Activated CD8-positive, alpha-beta memory T cell treated with anti-CD3 and anti-CD28 coated beads for 48 hours (primary cell): ENCODE measurements around the gene NRXN3.

Source experiments
- DNase-seq, 3 experiments: peaks; one replicate each; pipeline ENCODE4 v3.0.0-alpha.2; 2020; ENCODE audit warnings: low read depth in 2 of 3, low spot score in 2 of 3

Gene NRXN3

DNA sequence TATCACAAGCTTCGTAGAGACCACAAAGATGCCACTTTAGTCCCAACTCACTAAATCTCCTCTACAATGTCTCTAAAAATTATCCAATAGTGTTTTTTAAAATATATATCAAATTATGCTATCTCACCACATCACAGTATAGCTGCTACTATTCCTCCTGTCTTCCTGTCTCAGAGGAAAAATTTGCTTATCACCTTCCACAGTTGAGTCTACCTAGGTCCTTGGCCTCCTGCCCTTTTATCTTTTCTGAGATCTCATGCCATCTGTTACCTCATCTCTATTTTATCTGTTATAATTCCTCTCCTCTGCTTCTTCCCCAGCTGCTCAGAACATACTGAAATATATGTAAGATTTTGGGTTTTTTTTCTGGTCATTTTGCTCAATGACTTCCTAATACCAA lies 1473.0 kb downstream of the NRXN3 start:
- no peak for DNase-seq

DNA sequence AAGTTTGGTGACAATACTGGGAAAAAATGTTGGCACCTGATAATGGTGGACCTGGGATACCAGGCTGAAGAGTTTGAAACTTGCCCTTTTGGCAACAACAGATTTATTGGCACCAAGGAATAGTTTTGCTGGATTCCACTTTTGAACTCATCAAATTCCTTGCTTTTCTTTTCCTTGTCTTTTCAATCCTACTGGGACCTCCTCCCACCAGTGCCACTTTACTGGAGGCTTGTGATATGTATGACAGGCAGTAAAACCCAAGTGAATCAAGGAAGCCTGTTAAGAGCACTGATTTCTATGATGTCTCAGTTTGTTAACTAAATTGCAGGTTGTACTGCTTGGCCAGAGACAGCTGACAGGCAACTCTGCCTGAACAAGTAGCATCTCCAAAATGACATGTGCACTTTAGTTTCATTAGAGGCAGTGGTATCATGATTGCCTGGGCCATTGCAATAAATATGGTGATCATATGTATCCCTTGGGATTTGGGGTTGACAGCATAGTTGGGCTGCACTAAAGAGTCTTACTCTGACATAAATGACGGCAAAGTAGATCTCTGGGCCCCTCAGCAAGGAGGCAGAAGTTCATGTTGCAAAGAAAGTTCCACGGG lies 1475.7 kb downstream of the NRXN3 start:
- no peak for DNase-seq

DNA sequence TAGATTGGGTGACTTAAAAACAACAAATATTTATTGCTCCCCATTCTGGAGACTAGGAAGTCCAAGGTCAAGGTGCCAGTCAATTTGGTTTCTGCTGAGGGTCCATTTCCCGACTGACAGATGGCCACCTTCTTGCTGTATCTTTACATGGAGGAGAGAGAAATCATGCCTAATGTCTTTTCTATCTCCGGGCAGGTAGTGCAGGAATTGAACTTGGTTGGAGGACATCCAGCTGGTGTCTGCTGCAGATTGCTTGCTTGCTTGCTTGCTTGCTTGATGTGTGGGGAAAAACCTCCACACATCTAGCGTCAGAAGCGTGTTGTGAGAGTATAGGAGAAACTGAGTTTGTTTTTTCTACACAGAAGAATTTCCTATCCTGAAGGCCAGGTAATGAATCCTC lies 1479.7 kb downstream of the NRXN3 start:
- no peak for DNase-seq

DNA sequence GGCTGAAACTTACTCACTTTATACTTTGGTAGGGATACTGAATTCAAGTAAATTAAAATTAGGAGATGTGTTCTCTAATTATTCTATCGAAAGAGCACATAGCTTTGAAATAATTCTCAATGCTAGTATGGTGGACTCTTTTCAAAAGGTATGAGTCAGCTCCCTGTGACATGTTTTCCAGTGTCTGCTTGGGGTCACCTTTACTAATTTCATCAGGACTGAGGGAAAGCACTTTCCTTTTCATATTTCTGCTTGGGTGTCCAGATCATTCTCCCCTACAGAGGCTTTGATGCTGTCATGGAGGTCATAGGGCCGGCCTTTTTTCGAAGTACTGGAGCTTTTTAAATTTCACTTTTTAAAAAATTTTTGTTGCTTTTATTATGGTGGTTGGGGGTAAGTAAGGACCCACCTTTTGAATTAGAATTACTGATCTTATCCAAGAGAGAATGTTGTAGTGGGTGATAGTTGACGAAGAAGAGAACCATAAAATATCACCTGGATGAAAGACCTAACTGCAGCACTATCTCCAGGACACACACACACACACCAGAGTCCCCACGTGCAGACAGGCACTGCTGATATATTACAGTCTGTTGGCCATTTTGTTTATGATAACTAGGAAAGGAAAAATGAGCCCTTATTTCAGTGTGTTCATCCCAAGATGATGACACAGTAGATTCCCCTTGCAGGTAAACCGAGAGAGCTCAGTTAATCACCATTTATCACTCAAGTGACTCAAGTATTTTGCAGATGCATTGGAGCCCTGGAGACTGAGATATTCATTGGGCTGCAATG lies 1482.5 kb downstream of the NRXN3 start:
- DNase-seq = no peak

DNA sequence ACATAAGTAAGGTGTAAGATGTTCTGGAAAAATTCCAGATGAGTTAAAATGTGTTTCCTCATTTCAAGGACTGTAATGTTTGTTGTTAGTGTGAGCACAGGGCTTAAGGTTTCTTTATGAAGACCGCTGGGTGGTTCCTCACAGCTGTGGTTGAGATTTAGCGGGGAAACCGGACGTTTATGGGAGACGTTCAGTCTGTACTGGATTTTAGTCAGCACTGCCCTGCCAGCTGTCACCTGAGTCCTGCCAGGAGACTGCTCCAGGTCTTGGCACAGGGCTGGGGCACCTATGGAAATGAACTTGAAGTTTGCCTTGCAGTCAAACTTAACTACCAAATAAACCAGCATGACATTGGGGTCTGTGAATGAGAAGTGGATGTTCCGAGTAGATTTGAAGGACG lies 1485.9 kb downstream of the NRXN3 start:
- DNase-seq = no peak

DNA sequence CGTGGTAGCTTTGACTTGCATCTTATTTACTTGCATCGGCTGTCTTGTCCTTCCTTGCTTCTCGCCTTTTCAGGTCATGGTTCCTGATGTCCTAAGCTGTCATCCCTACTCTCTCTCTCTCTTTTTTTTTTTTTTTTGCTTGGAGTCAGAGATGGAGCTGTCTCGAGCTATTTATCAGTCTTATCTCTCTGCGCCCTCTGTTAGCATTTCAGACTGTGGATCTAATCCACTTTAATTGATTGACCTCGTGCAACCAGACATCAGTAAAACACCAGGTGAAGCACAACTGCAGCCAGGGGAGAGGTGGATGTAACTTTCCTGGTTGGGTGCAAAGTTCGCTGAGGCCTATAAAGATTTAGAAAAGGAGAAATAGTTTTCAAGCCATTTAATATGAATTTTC lies 1486.3 kb downstream of the NRXN3 start:
- DNase-seq = no peak

DNA sequence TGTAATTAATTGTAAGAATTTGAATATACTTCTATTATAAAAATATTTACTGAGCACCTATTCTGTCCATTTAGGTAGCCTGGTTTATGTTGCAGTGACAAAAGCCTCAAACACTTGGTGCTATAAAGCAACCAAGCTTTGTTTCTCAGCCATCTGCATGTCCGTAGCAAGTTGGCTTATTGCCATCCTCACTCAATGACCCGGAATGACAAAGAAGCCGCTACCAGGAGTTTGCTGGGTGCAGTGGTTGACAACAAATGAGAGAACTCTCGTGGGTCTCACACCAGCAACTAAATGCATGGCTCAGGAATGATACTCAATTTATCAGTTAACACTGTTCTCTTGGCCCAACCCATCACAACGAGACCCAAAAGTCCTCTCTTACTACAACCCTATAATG lies 1488.0 kb downstream of the NRXN3 start:
- DNase-seq = no peak

DNA sequence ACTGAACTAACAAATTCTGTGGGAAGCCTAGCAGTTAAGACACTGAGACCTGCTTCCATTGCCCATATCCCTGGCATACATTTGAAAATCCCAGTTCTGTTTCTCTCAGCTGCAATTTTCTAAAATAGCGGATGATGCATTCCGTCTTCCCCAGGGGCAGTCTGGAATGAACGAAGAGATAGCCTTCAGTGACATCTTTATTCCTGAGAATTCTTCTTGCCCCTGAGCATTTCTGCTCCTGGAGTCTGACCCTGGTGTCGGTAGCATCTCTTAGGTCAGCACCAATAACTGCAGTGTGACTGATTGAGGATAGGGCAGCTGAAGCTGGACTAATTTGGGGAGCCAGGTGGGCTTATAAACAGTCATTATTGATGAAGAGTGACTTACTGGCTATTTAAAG lies 1488.6 kb downstream of the NRXN3 start:
- no peak for DNase-seq

DNA sequence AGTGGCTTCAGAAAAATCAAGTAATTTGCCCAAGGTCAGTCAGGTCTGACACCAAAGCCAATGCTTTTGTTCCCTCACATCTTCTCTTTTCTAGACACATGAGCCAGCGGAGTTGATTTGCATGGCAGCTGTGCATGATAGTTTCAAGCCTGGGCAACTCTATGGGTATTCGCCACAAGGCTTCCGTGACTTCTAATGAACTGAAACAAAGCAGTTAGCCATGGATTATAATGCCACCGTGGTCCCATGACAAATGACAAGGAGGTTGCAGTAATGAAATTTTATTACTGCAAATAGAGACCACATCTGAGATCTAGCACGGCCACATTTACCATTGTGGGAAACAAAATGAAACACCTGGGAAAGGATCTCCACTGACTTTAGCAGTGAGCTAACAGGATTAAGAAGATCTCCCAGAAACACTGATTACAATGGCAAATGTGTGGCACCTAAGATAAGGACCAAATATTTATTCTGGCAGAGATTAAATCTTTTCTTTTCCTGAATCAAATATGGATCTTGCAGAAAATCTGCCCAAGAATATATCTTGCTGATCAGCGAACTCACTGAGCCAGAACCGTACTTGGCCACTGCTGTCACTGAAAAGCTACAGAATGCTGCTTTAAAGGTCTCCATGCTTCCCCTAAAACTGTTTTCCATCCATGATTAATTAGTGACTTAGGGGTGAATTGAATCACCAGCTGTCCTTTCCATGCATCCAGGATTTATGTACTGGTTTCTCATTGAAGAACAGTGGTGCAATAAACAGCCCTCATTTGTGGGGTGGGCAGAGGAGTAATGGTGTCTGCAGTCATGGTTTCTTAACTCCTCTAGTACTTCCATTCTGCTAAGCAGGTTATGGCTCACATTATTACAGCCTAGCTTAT lies 1490.1 kb downstream of the NRXN3 start:
- no peak for DNase-seq

DNA sequence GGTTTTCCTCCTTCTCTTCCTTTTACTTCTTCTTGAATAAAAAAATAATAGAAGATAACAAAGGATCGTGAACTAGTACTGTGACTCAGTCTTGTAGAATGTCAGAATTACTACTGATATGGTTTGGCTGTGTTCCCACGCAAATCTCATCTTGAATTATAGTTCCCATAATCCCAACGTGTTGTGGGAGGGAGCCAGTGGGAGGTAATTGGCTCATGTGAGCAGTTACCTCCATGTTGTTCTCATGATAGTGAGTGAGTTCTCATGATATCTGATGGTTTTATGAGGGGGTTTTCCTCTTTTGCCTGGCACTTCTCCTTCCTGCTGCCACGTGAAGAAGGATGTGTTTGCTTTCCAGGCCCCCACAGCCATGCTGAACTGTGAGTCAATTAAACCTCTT lies 1491.6 kb downstream of the NRXN3 start:
- DNase-seq = no peak

DNA sequence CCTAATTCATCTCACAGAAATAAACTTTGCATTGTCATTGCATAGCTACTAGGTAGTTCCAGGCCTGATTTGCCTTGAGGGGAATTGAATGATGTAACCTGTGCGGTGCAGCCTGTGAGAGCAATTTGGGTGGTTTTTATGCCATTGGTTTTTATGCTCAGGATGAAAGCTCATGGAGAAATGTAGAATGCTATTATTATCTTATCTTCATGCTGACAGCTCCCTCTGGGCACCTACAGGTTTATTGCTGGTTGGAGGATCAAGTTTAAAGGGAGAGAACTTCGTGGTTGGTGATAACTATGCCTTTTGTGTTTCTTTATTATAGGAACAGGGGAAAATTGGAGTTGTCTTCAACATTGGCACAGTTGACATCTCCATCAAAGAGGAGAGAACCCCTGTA lies 1493.3 kb downstream of the NRXN3 start:
- no peak for DNase-seq

DNA sequence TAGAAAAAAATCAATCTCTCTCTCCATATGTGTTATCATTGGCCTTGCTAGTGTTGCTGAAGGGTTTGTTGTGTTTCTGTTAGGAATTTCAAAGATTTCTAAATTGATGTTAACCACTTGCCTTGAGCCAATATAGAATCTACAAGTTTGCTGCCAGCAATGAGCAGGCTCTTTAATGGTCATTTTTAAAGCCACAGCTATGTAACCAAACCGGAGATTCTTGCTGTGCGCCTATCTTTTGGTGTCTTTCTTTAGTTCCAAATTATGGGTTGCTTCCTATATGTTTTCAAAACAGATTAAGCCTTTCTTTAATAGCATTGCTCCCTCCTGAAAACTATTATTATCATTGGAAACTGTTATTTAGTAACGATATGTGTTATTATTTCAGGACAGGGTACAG lies 1495.4 kb downstream of the NRXN3 start:
- no peak for DNase-seq

DNA sequence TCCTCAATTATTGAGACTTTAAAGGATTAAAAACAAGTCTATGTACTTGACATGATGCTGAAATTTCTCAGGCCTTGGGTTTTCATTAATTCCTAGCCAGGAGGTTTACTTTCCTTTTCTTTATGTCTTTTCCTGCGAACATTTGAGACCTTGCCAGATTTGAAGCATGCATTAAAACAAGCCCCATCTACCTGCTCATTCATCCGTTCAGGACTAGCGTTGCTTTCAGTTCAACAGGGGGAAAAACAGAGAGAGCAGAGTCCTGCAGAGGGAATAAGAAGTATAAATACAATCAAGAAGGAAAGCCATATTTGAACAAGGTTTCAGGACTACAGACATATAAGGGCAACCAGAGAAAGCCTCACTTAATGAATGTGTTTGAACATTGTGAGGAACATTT lies 1498.8 kb downstream of the NRXN3 start:
- no peak for DNase-seq

DNA sequence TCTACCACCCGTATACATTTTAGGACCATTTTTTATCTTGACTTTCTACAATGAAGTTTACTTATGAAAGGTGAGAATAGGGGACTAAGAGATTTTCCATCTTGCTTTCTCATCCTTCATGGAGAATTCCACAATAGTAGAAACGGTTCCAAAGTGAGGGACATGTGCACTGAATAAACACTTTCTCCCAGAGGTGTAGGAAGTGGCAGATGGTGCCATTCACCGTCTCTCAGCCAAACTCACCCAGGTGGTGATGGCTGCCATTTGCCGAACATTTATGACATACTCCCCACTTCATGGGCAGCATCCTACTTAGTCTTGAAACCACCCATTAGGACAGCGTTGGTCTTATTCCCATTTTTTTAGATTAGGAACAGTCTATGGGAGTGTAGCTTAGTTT lies 1500.6 kb downstream of the NRXN3 start:
- no peak for DNase-seq

DNA sequence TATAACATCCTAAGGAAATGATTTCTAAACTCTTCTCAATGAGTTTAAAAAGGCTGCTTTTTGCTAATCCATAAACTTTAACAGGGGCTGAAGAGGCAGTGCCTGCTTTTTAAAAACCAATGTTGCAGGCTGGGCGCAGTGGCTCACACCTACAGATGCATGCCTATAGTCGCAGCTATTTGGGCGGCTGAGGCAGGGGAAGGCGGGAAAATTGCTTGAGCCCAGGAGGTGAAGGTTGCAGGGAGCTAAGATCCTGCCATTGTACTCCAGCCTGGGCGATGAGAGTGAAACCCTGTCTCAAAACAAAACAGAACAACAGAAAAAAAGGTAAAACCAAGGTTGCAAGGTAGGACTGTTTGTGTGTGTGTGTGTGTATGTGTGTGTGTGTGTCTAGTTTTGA lies 1509.9 kb downstream of the NRXN3 start:
- no peak for DNase-seq

DNA sequence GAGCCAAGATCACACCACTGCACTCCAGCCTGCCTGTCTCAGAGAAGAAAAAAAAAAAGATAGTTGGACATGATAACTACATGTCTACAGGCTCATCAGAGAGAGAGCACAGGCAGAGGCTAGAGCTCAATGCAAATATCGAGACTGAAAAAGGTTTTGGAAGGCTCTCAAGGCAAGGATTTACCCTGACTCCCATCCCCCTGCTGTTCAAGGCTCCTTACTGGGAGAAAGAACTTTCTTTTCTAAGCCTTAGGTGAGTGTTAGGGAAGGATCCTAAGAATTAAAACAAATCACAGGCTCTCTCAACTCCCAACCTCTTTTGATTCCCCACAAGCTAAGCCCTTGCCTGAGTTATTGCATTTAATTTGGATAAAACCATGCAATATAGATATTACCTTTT lies 1516.0 kb downstream of the NRXN3 start:
- no peak for DNase-seq

DNA sequence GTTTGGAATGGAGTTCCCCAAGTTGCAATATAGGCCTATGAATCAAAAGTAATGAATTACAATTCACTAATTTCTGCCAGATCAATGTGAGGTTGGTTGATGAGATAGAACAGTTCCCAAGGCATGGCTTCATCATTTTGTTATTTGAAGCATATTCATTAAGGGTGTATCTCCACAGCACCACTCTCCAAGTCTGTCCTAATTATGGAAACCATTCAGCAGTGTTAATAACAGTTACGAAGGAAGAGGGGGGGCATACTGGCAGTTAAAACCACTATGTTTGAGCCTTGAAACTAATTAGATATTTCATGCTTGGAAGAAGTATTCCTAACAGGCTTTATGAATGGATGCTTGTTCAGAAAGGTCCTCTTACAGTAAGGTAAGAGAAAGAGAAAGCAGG lies 1520.8 kb downstream of the NRXN3 start:
- no peak for DNase-seq

DNA sequence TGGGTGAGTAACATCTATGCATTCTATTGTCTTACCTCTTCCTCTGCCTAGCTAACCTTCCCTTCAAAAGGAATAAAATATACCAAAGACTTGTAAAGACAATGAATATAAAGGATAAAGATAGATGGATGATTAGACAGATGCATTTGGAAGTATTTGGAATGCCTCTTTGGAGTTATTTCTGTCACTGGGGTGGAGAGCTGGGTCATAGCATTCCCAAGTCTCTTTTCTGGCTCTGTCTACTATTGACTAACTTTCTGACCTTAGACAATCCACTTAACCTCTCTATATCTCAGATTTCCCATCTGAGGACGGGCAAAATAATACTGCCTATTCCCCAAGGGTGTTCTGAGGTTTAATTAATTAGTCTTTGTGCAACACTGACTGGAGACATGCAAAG lies 1523.8 kb downstream of the NRXN3 start:
- no peak for DNase-seq

DNA sequence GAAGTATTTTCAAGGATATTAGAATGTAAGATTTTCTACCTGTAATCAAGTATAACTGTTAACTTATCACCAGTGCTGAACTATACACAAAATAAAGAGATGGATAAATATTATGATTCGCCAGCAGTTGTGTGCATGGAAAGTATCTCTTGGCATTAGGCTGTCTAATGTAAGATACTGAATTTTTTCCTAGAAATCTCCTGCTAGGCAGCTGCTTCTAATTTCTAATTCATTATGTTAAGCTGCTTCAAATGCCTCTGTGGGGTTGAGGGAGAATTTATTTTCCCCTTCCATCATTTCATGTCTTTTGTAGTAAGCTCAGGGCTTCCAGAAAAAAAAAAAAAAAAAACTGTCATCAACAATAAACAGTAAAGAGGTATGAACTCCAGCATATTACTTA lies 1525.1 kb downstream of the NRXN3 start:
- DNase-seq = no peak

DNA sequence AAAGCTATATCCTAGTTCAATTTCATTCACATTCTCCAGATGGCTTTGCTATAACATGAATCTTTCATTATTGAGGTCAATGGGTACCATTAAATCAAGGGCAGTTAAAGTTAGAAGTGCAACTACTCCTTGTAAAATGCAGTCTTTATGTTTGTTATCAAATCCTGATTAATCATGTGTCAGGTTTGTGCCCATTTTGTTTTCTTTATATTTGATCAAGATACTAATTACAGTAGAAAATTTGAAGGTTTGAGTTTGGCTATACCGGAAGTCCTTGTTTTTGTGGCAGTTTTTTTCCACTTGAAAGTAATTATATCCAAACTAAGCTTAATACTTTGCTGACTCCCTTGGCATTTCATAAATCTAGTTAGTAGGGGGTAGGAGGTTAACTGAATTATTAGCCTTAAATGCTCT lies 1528.1 kb downstream of the NRXN3 start:
- no peak for DNase-seq

DNA sequence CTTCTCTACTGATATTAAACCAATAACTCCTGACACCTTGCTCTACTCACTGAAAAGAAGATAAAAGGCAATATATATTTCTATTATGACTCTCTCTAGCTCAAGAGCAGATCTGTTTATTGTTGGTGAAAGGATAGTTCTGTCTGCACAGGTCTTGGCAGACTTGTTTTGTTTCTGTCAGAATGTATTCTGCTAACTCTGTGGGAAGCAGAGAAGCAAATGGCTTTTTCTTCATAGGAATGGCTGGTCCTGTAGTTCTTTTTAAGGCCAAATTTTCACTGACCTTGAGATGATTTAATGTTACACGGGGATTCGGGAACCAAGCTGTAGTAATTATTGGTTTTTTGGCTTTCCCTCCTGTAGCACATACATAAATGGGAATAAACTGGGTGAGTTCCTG lies 1529.0 kb downstream of the NRXN3 start:
- no peak for DNase-seq

DNA sequence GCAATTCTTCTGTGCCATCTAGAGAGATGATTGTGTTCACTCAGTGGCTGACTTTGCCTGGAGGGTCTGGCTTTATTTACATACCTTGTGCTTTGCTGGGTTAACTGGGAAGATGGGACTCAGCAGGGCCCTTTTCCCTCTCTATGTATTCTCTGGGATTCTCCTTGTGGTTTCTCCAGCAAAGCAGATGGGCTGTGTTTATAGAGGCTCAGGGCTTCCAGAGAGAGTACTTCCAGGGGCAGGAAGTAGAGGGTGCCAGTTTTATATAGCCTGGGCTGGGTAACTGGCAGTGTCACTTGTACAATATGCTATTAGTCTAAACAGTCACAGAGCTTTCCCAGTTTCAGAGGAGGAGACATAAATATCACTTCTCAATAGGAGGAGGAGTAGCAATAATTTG lies 1531.2 kb downstream of the NRXN3 start:
- no peak for DNase-seq
